Fibroblast of lung (primary cell): ENCODE data around the gene GPR32. TPM values are rescaled to one million over a fixed set of nuclear protein-coding genes. Genes with fewer than 3 reads are reported as not detected.

ENCODE experiments used
- DNase-seq, 2 donors: peaks; one replicate each; pipeline versions ENCODE4 v3.0.0 to v3.0.0-alpha.2; 2010; ENCODE audit warnings: low read depth in 2 of 2
- H2AFZ ChIP-seq: 2 replicates; pipeline ENCODE4 v1.5.1; 2012; ENCODE audit warnings: low read length, control low read depth, inconsistent platforms
- H3K27ac ChIP-seq: 2 replicates; pipeline ENCODE4 v1.5.1; 2011; ENCODE audit warnings: low read length, control low read depth; ENCODE audit not compliant: insufficient read depth
- H3K27me3 ChIP-seq: 2 replicates; pipeline ENCODE4 v1.5.1; 2011; ENCODE audit warnings: mild to moderate bottlenecking, low read length; ENCODE audit not compliant: control insufficient read depth, insufficient read depth
- H3K36me3 ChIP-seq: 2 replicates; pipeline ENCODE4 v1.5.1; 2011; ENCODE audit warnings: low read length; ENCODE audit not compliant: control insufficient read depth, insufficient read depth
- H3K4me1 ChIP-seq: 2 replicates; pipeline ENCODE4 v1.5.1; 2011; ENCODE audit warnings: low read length; ENCODE audit not compliant: control insufficient read depth, insufficient read depth; ENCODE audit errors: extremely low read depth
- H3K4me2 ChIP-seq: 2 replicates; pipeline ENCODE4 v1.5.1; 2011; ENCODE audit warnings: low read length, control low read depth; ENCODE audit not compliant: insufficient read depth; ENCODE audit errors: extremely low read depth
- H3K4me3 ChIP-seq, 4 experiments: fragments of 200-600 bp in 1 of 4; sonication (generic) in 1 of 4; replicated peaks in 1 of 4; 2 replicates each; pipeline ENCODE4 v1.5.1; 2011 to 2016; ENCODE audit warnings: low read length in 4 of 4, low read depth in 3 of 4, mild to moderate bottlenecking in 3 of 4, control low read depth in 2 of 4, inconsistent platforms in 1 of 4, mixed read lengths in 1 of 4; ENCODE audit not compliant: insufficient read depth in 1 of 4; ENCODE audit errors: control extremely low read depth in 1 of 4
- H3K79me2 ChIP-seq: 2 replicates; pipeline ENCODE4 v1.5.1; 2012; ENCODE audit warnings: mild to moderate bottlenecking, low read length, inconsistent platforms; ENCODE audit not compliant: control insufficient read depth, insufficient read depth
- H3K9ac ChIP-seq: 2 replicates; pipeline ENCODE4 v1.5.1; 2011; ENCODE audit warnings: mild to moderate bottlenecking, low read length, control low read depth; ENCODE audit not compliant: insufficient read depth
- H3K9me3 ChIP-seq: 2 replicates; pipeline ENCODE4 v1.5.1; 2012; ENCODE audit warnings: low read depth, low read length; ENCODE audit not compliant: control insufficient read depth, insufficient read depth
- H4K20me1 ChIP-seq: 2 replicates; pipeline ENCODE4 v1.5.1; 2011; ENCODE audit warnings: low read length; ENCODE audit not compliant: control insufficient read depth, insufficient read depth; ENCODE audit errors: extremely low read depth
- EZH2 ChIP-seq: IDR thresholded peaks from 2 replicates; pipeline ENCODE4 v1.5.1; 2012; ENCODE audit warnings: low read length, control low read depth, mild to moderate bottlenecking; ENCODE audit errors: missing control alignments
- polyA plus RNA-seq, 2 donors: library from polyadenylated mRNA; depleted of rRNA in 1 of 2; stranded (reverse) in 1 of 2; unstranded in 1 of 2; fragments of >200 nt; gene quantifications; 2 replicates each; pipeline ENCODE4 v1.2.1, GENCODE V29; 2011 to 2012; ENCODE audit warnings: missing spikeins in 1 of 2
- total RNA-seq: library from RNA; depleted of rRNA; stranded (reverse); fragments of >200 nt; gene quantifications from 2 replicates; pipeline ENCODE4 v1.2.1, GENCODE V29; 2014
- TF ChIP-seq, protein P1 (sequence below), 2 donors: IDR thresholded peaks in 1 of 2; conservative IDR thresholded peaks in 1 of 2; 1 replicate in 1 of 2; 2 replicates in 1 of 2; pipeline ENCODE4 v1.5.1; 2011 to 2012; ENCODE audit warnings: low read length in 2 of 2, control low read depth in 1 of 2, inconsistent platforms in 1 of 2, low read depth in 1 of 2, mild to moderate bottlenecking in 1 of 2

GPR32 gene
- total and polyA plus RNA-seq, 2 donors (not counting 1 experiment from before 2014, with no cell fraction given): not detected

- Histone ChIP-seq H3K27me3 (peaks cover 5% of the 10 kb centered on the region), H3K36me3 (no peaks in the 10 kb centered on the region), H3K79me2 (no peaks in the 10 kb centered on the region), H3K4me1 (no peaks in the 10 kb centered on the region), H3K9me3 (no peaks in the 10 kb centered on the region), H2AFZ (no peak overlapping the region), H3K27ac (no peak overlapping the region), H3K4me3 (no peak overlapping the region), H3K9ac (no peak overlapping the region), H4K20me1 (no peaks in the 10 kb centered on the region), H3K4me2 (no peak overlapping the region)
- no peak for TF ChIP-seq EZH2
- TF ChIP-seq, protein P1, sequence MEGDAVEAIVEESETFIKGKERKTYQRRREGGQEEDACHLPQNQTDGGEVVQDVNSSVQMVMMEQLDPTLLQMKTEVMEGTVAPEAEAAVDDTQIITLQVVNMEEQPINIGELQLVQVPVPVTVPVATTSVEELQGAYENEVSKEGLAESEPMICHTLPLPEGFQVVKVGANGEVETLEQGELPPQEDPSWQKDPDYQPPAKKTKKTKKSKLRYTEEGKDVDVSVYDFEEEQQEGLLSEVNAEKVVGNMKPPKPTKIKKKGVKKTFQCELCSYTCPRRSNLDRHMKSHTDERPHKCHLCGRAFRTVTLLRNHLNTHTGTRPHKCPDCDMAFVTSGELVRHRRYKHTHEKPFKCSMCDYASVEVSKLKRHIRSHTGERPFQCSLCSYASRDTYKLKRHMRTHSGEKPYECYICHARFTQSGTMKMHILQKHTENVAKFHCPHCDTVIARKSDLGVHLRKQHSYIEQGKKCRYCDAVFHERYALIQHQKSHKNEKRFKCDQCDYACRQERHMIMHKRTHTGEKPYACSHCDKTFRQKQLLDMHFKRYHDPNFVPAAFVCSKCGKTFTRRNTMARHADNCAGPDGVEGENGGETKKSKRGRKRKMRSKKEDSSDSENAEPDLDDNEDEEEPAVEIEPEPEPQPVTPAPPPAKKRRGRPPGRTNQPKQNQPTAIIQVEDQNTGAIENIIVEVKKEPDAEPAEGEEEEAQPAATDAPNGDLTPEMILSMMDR (conservative IDR thresholded peaks at IDR 0.05 in 1 of 2, IDR thresholded peaks at IDR 0.05 in 1 of 2; ENCODE audit: low read depth in 1 of 2, low read length in 2 of 2): no peak
- no peak for DNase-seq
Observed at GRCh38 chr19:50784710-50785109, 14.4 kb downstream of the GPR32 start.

GRCh38 chr19:50785329-50785728, 15.1 kb downstream of the GPR32 start:
- Histone ChIP-seq H2AFZ (no peak overlapping the region), H3K4me1 (no peaks in the 10 kb centered on the region), H3K4me2 (no peak overlapping the region), H3K27me3 (no peaks in the 10 kb centered on the region), H3K36me3 (no peaks in the 10 kb centered on the region), H3K9ac (no peak overlapping the region), H3K9me3 (no peaks in the 10 kb centered on the region), H4K20me1 (no peaks in the 10 kb centered on the region), H3K79me2 (no peaks in the 10 kb centered on the region), H3K4me3 (no peak overlapping the region), H3K27ac (no peak overlapping the region)
- no peak for DNase-seq
- TF ChIP-seq, protein P1 (conservative IDR thresholded peaks at IDR 0.05 in 1 of 2, IDR thresholded peaks at IDR 0.05 in 1 of 2; ENCODE audit: low read depth in 1 of 2, low read length in 2 of 2): no peak
- no peak for TF ChIP-seq EZH2

DNA sequence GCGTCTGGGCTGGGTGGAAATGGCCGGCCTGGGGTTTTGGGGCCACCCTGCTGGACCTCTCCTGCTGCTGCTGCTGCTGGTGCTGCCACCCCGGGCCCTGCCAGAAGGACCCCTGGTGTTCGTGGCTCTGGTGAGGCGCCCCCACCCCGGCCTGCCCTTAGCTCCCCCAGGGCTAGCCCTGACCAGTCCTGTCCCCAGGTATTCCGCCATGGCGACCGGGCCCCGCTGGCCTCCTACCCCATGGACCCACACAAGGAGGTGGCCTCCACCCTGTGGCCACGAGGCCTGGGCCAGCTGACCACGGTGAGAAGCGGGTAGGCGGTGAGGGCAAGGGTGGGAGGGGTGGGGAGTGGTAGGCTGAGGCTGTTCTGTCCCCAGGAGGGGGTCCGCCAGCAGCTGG, 20.1 kb downstream of the GPR32 start, which contains the start of gene ACP4:
TSS of gene ACP4 (plus strand) at position 20 of the 400 bp plus-strand sequence. CDS start at position 20, 0 bp downstream.
- no peak for TF ChIP-seq EZH2
- TF ChIP-seq, protein P1 (conservative IDR thresholded peaks at IDR 0.05 in 1 of 2, IDR thresholded peaks at IDR 0.05 in 1 of 2; ENCODE audit: low read depth in 1 of 2, low read length in 2 of 2): no peak
- no peaks in the 10 kb centered on the region for H3K36me3 ChIP-seq
- no peak within 1 kb of the TSS for H3K4me3 ChIP-seq
- H3K27ac ChIP-seq: no peak within 1 kb of the TSS
- no peak within 1 kb of the TSS for H3K9ac ChIP-seq
- no peaks in the 10 kb centered on the region for H3K79me2 ChIP-seq
- H4K20me1 ChIP-seq: no peaks in the 10 kb centered on the region
- DNase-seq: no peak
- H3K4me1 ChIP-seq: no peaks in the 10 kb centered on the region
- H3K4me2 ChIP-seq: no peak within 1 kb of the TSS
- no peaks in the 10 kb centered on the region for H3K27me3 ChIP-seq
- no peaks in the 10 kb centered on the region for H3K9me3 ChIP-seq
- no peak within 1 kb of the TSS for H2AFZ ChIP-seq
